ENCODE measurements around the gene PSMC2.
A peak's percentile ranks its signal among the peaks of the same experiment; 100 is the strongest.

PSMC2 gene

GRCh38 chr7:103347507-103348267 is at the start of gene PSMC2:
TSS of gene PSMC2 (plus strand) at chr7:103347643. CDS start at chr7:103347712, 69 bp downstream.
- DNase-seq = peak; percentile 86

- no peak for DNase-seq
Measured at GRCh38 chr7:103297837-103298179, 49.6 kb upstream of the PSMC2 start.

- no peak for DNase-seq
Measured at GRCh38 chr7:103299660-103300059, 47.8 kb upstream of the PSMC2 start.

GRCh38 chr7:103301441-103301840 is 46.0 kb upstream of the PSMC2 start:
- no peak for DNase-seq

- DNase-seq = no peak
Measured at GRCh38 chr7:103307503-103308231, 39.8 kb upstream of the PSMC2 start.

- DNase-seq = no peak
Measured at GRCh38 chr7:103314852-103315251, 32.6 kb upstream of the PSMC2 start.

GRCh38 chr7:103316380-103316941 is 31.0 kb upstream of the PSMC2 start:
- no peak for DNase-seq

- DNase-seq = no peak
Measured at GRCh38 chr7:103317009-103317408, 30.4 kb upstream of the PSMC2 start.

- DNase-seq = no peak
Measured at GRCh38 chr7:103325744-103326143, 21.7 kb upstream of the PSMC2 start.

GRCh38 chr7:103336761-103337160 is 10.7 kb upstream of the PSMC2 start:
- DNase-seq = no peak

GRCh38 chr7:103338864-103339263 is 8.6 kb upstream of the PSMC2 start:
- DNase-seq = no peak

- DNase-seq = no peak
Measured at GRCh38 chr7:103341466-103341865, 6.0 kb upstream of the PSMC2 start.

- no peak for DNase-seq
Measured at GRCh38 chr7:103343332-103343731, 4.1 kb upstream of the PSMC2 start.

- peak; percentile 37 for DNase-seq
Measured at GRCh38 chr7:103343758-103344452, 3.5 kb upstream of the PSMC2 start.

- DNase-seq = peak; percentile 87
Measured at GRCh38 chr7:103344453-103345149, 2.8 kb upstream of the PSMC2 start, which contains the start of gene DNAJC2. TSS of gene DNAJC2 (minus strand) at chr7:103344767. CDS start at chr7:103344622, 145 bp downstream.

- no peak for DNase-seq
Measured at GRCh38 chr7:103346396-103346795, 1.0 kb upstream of the PSMC2 start.

- no peak for DNase-seq
Measured at GRCh38 chr7:103348452-103348851, 1.0 kb downstream of the PSMC2 start.

- no peak for DNase-seq
Measured at GRCh38 chr7:103348959-103349358, 1.5 kb downstream of the PSMC2 start.

GRCh38 chr7:103349805-103350204 is 2.4 kb downstream of the PSMC2 start:
- DNase-seq = no peak

- no peak for DNase-seq
Measured at GRCh38 chr7:103369432-103369831, 22.0 kb downstream of the PSMC2 start.

- DNase-seq = no peak
Measured at GRCh38 chr7:103373866-103374643, 26.6 kb downstream of the PSMC2 start.

All from CD4-positive, alpha-beta T cell treated with Interleukin-15 for 1 hour (primary cell).